ENCODE measurements around the gene FAM131B.

FAM131B gene

DNA sequence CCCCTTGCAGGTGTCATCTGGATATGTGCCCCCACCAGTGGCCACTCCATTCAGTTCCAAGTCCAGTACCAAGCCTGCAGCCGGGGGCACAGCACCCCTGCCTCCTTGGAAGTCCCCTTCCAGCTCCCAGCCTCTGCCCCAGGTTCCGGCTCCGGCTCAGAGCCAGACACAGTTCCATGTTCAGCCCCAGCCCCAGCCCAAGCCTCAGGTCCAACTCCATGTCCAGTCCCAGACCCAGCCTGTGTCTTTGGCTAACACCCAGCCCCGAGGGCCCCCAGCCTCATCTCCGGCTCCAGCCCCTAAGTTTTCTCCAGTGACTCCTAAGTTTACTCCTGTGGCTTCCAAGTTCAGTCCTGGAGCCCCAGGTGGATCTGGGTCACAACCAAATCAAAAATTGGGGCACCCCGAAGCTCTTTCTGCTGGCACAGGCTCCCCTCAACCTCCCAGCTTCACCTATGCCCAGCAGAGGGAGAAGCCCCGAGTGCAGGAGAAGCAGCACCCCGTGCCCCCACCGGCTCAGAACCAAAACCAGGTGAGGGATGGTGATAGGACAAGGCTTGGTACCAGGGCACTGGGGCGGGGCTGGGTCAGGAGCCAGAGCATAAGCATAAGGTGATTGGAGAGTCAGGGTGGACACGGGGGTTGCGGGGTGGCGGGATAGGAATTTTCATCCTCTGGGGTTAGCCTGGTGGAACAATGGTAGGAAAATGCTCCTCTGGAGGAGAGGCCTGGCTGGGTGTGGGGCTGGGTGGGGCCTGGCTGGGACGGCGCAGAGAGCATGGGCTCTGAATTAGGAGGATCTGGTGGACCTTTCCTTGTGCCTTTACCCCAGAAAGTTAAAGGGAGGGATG is 20.5 kb upstream of the FAM131B start:
- no peak for DNase-seq (ENCODE audit: low read depth, low spot score)

DNA sequence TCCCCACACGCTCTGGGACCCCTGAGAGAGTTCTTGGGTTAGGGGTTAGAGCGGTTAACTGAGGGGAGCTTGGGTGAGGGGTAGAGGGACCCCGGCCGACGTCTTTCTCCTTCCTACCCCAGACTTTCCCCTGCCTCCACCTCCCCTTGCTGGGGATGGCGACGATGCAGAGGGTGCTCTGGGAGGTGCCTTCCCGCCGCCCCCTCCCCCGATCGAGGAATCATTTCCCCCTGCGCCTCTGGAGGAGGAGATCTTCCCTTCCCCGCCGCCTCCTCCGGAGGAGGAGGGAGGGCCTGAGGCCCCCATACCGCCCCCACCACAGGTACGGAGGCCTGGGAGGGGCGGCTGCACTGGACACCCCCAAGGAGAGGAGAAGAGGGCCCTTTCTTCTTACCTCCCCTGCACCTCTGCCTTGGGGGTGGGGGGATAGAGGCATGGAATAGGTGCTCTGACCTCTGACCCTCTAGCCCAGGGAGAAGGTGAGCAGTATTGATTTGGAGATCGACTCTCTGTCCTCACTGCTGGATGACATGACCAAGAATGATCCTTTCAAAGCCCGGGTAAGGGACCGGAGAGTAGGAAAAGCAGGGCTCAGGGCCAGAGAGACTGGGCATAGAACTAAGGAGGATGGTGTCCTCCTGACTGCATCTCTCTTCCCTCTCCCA is 19.7 kb upstream of the FAM131B start:
- DNase-seq (ENCODE audit: low read depth, low spot score), result no peak

DNA sequence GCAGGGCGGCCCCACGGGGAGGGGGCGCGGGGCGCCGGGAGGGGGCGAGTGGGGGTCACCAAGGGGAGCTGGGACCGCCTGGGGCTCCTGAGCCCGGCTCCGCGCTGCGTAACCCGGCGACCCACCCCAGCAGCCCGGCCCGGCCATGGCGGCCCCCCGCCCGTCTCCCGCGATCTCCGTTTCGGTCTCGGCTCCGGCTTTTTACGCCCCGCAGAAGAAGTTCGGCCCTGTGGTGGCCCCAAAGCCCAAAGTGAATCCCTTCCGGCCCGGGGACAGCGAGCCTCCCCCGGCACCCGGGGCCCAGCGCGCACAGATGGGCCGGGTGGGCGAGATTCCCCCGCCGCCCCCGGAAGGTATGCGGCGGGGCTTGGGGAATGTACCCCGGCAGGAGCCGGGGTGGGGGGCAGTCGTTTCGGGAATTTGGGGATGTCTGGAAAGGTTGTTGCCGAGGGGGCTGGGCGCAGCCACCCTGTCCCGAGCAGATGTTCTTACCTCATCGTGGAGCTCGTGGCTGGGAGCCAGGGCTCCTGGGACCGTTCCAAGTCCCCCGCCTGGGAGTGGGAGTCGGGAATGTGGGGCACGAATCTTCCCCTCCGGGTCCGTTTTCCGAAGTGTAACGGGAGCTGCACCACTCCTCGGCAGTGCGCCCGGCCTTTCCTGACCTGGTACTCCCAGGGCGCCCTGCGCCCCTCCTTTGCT is 19.1 kb upstream of the FAM131B start:
- DNase-seq (ENCODE audit: low read depth, low spot score), result no peak

DNA sequence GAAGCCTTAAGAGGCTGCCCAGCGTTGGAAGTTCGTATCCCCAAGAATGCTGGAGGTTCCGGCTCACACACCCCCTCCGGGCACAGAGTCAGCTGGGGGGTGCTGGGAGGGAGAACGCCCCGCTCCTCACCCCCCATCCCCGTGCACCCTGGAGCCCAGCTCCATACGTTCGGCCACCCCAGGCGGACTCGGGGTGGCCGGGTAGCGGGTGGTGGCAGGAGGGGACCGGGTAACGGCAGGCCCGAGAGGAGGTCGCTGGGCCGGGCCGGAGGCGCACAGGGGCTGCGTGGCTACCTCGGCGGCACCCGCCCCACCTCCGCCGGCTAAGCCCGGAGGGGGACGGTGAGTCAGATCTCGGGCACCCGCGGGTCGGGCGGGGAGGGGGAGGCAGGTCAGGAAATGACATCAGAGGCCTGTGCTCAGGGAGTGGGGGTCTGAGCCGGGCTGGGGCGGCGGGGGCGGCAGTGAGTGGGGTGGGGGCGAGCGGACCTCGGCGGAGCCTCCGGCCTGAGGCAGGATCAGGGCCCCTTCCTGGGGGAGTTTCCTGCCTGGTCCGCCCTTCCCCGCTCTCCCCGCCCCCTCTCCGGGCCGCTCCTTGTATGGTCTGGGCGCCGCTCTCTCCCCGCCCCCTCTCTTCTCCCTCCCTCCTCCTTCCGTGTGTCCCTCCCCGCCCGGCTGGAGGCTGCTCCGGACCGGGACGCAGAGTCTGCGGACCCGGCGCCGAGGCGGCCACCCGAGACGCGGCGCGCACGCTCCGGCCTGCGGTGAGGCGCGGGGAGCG is 18.3 kb upstream of the FAM131B start, which contains the start of gene ZYX:
ZYX (plus strand) TSS at position 700 of the 781 bp plus-strand sequence. CDS start 227 bp downstream, outside the sequence.
- DNase-seq (ENCODE audit: low read depth, low spot score), result peak; percentile 71

DNA sequence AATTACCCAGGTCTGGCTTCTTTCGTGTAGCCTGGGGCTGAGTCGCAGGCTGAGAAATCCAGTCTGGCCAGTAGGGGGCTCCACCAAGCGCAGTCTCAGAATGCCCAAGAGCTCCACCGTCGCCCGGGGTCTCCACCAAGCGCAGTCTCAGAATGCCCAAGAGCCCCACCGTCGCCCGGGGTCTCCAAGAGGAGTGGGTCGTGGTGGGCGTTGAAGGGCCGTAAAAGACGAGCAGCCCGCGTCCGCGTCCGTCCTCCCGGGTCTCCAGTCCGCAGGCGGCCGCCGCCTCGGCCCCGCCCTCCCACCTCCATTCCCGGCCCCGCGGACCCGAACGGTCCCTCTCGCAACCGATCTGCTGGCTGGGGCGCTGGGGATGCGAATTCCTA is 17.7 kb upstream of the FAM131B start:
- no peak for DNase-seq (ENCODE audit: low read depth, low spot score)

DNA sequence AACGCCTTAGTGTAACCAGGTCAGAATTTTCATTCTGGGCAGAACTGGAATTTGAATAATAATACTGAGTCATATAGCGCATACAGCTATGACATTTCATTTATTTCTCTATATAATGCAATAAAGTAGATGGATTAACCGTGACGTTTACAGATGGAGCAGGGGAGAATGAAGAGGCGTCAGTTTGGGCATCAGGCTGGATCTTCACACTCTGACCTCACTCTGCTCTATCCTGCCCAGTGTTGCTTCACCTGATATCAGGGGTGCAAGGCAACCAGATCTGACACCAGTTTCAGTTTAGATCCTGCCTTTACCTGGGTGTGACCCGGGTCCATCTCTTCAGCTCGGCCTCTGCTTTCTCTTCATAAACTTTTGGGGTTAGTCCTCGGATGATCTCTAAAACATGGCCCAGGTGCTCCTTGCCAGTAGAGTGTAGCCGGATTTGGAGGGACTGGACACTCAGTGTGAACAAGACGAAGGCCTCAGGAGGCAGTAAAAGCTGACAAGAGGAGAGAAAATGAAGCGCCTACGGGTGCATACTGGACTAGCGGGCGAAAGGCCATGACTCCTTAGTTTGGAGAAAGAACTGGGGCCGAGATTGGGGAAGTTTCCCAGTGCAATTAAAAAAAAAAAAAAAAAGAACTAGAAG is 17.2 kb upstream of the FAM131B start:
- no peak for DNase-seq (ENCODE audit: low read depth, low spot score)

DNA sequence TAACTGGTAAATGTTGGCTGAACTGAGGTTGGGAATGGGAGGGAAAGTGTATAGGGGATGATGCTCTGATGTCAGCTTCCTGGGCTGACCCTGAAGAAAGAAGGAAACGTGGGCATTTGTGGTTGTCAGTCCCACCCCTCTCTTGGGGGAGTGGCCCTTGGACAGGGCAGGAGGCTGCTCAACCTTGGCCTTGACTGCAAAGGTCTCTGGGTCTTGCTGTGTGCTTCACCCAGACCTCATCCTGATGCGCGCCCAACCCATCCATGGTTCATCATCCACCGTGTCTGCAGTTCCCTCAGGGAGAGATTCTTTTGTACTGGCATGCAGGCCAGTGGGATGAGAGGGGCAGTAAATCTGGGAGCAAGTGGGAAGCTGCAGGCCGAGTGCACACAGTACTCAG is 13.9 kb upstream of the FAM131B start:
- DNase-seq (ENCODE audit: low read depth, low spot score), result no peak

DNA sequence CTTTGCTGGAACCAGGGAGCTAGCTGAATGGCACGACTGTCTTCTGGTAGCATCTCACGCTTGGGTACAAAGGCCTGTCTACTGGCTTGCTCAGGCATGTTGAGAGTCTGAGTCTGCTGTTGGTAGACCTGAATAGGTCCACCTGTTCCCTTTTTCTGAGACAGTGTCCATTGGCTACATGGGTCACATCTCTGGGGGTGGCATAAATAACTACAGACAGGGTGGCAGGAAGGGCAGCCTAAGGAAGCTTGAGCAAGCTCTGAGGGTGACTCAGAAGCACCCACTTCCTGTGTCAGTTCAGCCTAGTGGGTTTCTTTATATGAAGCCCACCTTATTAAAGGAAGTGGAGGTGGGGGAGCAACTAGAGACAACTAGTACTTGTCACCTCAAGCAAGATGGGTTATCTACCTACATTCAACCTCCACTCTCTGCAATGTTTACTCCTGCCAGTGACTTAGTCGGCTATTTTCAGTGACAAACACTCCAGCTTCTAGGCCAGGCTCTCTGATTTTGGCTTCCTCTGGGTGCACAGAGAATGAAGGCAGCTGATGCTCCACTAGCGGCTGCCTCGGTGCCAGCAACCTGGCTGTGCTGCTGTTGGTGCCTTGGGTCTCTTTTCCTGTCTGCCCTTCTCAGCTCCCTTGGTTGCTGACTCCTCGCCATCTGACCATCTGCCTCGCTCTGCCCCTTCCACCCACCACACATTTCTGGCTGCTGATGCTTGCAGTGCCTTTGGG is 13.0 kb upstream of the FAM131B start:
- DNase-seq (ENCODE audit: low read depth, low spot score), result no peak

DNA sequence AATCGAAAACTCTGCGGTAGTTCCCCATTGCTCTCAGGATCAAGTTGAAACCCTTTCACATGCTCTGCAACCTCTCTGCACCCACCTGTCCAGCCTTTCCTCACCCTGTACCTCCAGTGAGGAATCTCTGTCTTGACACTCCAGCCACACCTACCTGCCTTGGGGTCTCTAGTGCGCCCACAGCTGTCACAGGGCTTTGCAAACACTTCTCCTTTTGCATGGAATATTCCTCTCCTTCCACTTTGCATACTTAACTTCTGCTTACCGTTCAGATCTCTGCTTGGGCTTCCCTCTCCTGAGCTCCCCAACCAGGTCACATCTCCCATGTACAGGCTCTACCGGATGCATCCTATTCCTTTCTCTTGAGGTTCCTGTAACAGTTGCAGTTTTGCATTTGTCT is 12.0 kb upstream of the FAM131B start:
- DNase-seq (ENCODE audit: low read depth, low spot score), result no peak

DNA sequence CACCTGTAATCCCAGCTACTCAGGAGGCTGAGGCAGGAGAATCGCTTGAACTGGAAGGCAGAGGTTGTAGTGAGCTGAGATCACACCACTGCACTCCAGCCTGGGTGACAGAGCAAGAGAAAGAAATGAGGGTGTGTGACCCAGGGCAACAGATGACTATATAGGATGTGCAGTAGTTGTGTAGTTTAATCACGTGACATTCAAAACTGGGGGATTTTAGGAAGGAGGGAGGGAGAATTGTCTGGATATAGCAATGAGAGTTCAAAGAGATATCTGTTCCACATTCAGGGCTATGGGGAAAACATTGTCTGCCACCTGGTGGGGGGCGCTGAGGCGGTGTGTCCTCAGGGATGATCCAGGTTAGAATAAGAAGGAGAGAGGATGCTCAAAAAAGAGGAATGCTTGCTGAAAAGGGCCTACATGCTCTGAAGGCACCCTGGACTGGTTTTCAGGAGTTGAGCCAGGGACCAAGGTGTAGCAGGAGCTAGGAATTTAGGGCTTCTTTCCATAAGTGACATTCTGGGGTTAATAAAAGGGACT is 10.8 kb upstream of the FAM131B start:
- no peak for DNase-seq (ENCODE audit: low read depth, low spot score)

DNA sequence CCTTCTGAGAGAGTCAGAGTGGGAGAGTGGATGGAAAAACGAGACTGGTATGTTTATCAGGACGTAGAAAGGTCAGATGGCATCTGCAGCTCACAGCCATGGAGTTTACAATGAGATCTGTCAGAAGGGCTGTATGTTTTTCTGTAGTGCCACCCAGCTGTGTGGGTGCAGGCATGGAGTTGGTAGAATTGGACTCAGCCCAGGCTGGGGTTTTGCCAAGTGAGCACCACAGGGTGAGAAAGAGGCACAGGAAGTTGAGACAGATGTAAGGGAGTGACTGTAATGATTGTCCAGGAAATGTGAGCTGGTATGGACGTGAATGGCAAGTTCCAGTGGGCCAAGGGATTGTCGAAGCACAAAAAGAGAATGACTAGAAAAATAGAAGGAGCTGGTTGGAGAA is 9.6 kb upstream of the FAM131B start:
- no peak for DNase-seq (ENCODE audit: low read depth, low spot score)

DNA sequence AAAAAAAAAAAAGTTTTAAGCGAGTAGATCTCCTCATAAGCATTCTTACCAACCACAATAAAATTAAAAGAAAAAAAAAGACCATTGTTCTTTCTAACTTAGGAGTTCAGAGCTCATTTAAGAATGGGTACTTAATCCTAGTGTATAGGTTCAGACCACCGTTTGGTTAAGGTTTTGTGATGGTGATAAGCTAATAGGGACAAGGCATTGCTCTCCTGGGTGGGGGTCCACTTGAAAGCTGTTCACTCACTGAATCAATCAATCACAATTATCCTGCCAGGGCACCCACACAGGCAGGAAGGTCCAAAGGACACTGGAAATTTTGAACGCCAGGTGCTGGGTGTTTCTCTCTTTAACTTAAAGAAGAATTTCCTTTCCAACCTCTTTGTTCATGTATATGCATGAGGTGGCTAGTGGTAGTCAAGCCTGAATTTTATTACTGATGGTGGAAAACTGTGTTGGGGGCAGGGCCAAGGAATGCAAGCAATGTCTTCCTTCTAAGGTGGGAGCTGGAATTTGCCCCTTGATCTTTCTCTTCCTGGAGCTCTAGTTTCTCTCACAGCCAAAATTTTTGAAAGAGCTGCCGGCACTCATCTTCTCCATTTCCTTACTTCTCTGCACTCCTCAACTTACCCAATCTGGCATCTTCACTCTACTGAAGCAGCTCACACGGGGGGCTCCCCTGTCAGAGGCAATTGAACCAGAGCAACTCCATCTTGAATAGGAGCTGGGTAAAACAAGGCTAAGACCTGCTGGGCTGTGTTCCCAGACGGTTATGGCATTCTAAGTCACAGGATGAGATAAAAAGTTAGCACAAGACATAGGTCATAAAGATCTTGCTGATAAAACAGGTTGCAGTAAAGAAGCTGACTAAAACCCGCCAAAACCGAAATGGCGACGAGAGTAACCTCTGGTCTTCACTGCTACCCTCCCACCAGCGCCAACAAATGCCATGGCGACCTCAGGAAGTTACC is 7.5 kb upstream of the FAM131B start:
- DNase-seq (ENCODE audit: low read depth, low spot score), result no peak

DNA sequence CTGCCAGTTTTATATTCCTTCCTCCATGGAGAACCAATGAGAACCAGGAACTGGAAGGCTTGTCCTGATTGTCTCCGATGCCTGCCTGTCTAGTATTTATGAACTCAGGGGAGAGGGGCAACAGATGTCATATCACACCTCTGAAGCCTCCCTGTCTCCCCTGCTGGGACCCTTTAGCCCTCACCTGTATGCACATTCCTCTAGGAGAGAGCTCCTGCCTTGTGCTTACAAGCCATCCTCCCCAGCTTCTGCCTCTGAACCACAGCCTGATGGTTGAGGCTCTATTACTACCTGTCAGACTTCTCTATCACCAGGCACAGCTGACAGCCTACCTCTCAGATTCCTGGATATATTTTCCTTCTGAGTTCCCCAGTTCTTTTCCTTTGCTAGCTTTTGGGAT is 5.9 kb upstream of the FAM131B start:
- DNase-seq (ENCODE audit: low read depth, low spot score), result no peak

DNA sequence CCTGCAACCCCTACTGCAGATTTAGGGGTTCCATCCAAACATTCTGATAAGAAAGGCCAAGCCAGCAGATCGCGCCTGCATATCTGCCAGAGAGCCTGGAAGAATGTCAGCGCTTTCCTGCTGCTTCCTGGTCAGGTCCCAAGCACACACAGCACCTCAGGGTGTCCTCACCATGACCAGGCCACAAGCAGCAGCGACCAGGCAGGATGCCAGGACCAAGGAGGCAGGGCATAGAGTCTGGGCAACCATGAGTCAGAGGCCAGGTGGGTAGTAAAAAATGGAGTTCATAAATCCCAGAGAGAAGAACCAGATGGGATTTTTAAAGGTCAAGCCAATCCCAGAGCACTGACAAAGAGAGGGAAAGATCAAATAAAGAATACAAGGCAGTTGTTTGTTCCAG is 5.5 kb upstream of the FAM131B start:
- no peak for DNase-seq (ENCODE audit: low read depth, low spot score)

DNA sequence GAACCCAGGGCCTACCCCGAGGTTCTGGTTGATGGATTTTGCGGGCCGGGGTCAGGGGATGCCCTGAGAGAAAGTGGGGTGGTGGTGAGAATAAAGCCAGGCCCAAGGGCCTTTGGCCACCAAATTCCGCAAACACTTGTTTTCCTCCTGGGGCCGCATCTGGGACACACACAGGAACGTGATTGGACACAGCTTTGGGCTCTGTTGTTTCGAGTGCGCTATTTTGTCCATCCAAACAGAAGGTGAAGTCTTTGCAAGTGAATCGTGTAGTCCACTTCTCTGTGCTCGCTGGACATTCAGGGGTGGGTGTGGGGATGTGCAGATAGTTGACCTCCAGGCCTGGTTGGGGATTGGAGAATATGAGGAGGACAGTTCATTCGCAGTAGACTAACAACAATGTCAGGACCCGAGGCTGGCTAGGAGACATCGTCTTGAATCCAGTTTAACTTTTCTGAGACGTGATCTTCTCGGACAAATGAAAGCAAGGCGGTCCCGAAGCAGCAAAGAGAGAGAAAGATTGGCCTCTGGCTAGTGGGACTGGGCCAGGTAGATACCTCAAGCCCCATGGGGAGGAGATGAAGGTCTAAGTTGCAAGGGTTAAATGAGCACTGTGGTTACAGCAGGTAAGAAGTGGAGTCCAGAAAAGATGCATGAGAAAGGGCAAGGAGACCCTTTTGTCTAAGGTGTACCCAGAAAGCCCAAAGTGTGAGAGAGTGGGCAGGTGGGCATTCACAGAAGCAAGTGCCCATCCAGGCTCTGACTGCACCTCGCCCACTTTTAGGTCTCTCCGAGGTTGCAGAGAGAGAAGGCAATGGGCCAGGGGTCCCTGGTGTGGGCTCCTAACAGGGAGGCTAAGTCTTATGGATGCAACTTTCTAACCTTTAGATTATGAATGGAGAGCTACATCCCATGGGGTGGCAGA is 764 bp upstream of the FAM131B start:
- DNase-seq (ENCODE audit: low read depth, low spot score), result no peak

DNA sequence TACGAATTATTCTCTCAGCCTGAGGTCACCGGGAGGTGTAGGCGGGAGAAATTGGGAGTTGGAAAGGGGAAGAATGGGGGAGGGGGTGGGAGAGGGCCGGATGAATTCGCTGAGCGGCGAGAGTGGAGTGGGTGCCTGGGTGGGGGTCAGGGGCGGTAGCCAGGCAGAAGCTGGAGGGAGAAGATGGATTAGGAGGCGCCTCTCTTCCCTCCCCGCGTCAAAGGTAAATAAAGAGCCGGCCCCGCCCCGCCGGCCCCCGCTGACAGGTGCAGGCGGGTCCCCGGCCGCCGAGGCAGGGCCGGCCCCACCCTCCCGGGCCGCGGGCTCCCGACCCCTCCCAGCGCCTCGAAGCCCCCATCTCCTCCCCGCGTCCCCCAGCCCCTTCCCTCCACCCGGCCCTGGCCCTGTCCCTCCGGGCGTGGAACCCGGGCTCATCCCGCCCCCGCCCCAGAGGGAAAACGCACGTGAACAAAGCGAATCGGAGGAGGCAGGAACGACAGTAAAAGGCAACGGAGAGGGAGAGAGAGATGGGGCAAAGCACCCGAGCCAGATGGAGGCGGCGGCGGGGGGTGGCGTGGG is 872 bp downstream of the FAM131B start:
- no peak for DNase-seq (ENCODE audit: low read depth, low spot score)

DNA sequence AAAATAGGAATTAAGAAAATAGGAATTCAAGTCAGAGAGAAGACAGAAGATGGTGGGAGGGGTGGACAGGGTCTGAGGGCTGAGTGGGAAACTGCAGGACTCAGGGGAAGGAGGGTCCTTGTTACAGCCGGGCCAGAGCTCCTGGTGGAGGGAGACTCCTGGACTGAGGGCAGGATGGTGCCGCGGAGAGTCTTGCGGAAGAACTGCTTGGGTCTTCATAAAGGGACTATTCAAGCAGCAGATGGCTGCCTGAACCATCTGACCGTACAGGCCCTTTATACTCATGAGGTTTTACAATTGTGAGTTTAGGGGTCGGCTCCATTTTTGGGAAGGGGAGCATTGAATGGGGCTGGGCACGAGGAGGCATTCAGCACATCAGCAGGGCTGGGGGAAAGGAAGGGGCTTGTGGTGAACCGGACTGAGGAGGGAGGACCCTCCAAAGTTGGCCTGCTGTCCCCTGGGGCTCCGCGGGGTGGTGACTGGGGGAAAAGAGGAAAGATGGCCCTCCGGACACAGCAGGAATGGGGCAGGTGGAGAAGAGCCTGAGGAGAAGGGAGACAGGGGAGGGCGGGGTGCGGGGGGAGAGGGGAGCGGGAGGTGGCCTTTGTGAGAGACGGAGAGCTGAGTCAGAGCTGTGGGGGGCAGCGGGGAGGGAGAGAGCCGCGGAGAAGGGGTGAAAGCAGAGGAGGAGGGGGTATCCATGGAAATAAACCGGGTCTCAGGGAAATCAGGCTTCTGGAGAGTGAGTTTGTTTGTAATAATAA is 1.5 kb downstream of the FAM131B start:
- DNase-seq (ENCODE audit: low read depth, low spot score), result no peak

Data from brain pericyte (primary cell).